Activated naive CD8-positive, alpha-beta T cell treated with anti-CD3 and anti-CD28 coated beads for 36 hours (primary cell): ENCODE data around the gene ODF2. TPM values are rescaled to one million over a fixed set of nuclear protein-coding genes. Genes with fewer than 3 reads are reported as not detected.
"Not testable (repeated sequence)": the region's sequence is repeated elsewhere in the genome, so short reads cannot be mapped to it uniquely, and the experiment has no call there.

Source experiments
- DNase-seq: peaks from one replicate; pipeline ENCODE4 v3.0.0; 2021
- H3K27ac Mint-ChIP-seq: one replicate; pipeline ENCODE4 v1.8.0; 2022; ENCODE audit warnings: mild to moderate bottlenecking, moderate library complexity, mixed read lengths
- H3K27me3 Mint-ChIP-seq: one replicate; pipeline ENCODE4 v1.8.0; 2022; ENCODE audit warnings: mild to moderate bottlenecking, mixed read lengths
- H3K36me3 Mint-ChIP-seq: one replicate; pipeline ENCODE4 v1.8.0; 2021; ENCODE audit warnings: mild to moderate bottlenecking, mixed read lengths
- H3K4me1 Mint-ChIP-seq: one replicate; pipeline ENCODE4 v1.8.0; 2021; ENCODE audit warnings: mixed read lengths
- H3K4me3 Mint-ChIP-seq: one replicate; pipeline ENCODE4 v1.8.0; 2022; ENCODE audit warnings: mild to moderate bottlenecking, moderate library complexity, mixed read lengths
- H3K9me3 Mint-ChIP-seq: one replicate; pipeline ENCODE4 v1.8.0; 2022; ENCODE audit warnings: mixed read lengths
- total RNA-seq, 2 experiments: library from RNA; stranded (reverse); gene quantifications; one replicate each; pipeline ENCODE4 v1.2.3, GENCODE V29; 2021

The ODF2 gene
- 10 to 100 TPM; 72.7 to 76.1 TPM for total RNA-seq

- DNase-seq, result peak; percentile 99
- Mint-ChIP-seq H3K36me3 (peaks cover 4% of the 10 kb centered on the region), H3K4me3 (peak within 1 kb of the TSS; percentile 89), H3K27ac (peak within 1 kb of the TSS; percentile 93), H3K4me1 (peaks cover 10% of the 10 kb centered on the region), H3K9me3 (no peaks in the 10 kb centered on the region), H3K27me3 (no peaks in the 10 kb centered on the region)
These were observed at the start of gene ODF2 for GRCh38 chr9:128455849-128456612. Gene ODF2 (plus strand): TSS chr9:128456006. CDS start chr9:128456092, 86 bp downstream.

DNA sequence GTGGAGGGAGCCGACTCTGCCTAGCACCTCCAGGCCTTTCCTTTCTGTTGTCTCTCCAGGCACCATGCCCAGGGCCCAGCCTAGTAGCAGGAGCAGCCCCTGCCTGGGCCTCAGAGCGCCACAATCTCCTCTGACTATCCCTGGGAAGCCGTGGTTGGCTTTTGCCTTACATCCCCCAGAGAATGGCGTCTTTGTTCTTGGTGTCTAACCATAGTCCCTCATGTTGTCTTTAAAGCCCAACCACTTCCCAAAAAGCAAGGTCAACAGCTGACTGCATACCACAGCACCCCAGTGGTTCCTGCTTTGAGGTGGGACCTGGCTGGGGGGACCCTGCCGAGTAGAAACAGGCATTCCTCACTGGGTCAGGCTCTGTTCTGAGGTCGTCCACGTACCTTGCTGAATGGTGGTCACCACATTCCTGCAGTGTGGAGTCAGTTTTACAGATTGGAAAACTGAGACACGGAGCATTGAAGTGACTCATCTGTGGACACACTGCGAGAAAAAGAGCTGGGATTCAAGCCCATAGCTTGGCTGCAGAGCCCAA, 48.9 kb upstream of the ODF2 start:
- H3K36me3 Mint-ChIP-seq, result no peaks in the 10 kb centered on the region
- DNase-seq, result no peak
- H3K9me3 Mint-ChIP-seq, result no peaks in the 10 kb centered on the region
- H3K4me1 Mint-ChIP-seq, result no peaks in the 10 kb centered on the region
- H3K27me3 Mint-ChIP-seq, result peaks cover 50% of the 10 kb centered on the region
- H3K4me3 Mint-ChIP-seq, result no peak overlapping the region
- no peak overlapping the region for H3K27ac Mint-ChIP-seq

GRCh38 chr9:128408963-128409431, 46.8 kb upstream of the ODF2 start:
- no peaks in the 10 kb centered on the region for H3K4me1 Mint-ChIP-seq
- peaks cover 64% of the 10 kb centered on the region for H3K27me3 Mint-ChIP-seq

DNA sequence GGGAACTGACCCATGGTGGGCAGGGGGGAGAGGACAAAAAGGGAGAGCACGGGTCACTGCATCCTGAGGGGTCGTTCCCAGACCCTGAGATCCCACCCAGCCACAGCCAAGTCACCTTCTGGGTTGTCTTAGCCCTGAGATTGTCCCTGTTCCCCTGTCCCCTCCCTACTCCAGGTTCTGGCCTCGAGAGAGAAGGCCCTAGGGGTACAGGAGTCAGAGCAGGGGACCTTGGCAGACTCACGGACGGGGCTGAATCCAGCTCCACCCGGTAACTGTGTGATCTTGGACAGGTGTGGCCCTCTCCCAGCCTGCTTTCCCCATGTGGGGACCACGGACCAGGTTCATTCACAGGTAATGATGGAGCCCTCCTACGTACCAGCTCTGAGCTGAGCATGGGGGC, 46.4 kb upstream of the ODF2 start:
- no peaks in the 10 kb centered on the region for H3K36me3 Mint-ChIP-seq
- H3K4me3 Mint-ChIP-seq, result no peak overlapping the region
- no peaks in the 10 kb centered on the region for H3K9me3 Mint-ChIP-seq
- no peak for DNase-seq
- H3K27me3 Mint-ChIP-seq, result peaks cover 68% of the 10 kb centered on the region
- no peak overlapping the region for H3K27ac Mint-ChIP-seq
- H3K4me1 Mint-ChIP-seq, result no peaks in the 10 kb centered on the region

More at GRCh38 chr9:128408963-128409431, 46.8 kb upstream of the ODF2 start:
- no peaks in the 10 kb centered on the region for H3K9me3 Mint-ChIP-seq
- no peaks in the 10 kb centered on the region for H3K36me3 Mint-ChIP-seq
- no peak overlapping the region for H3K4me3 Mint-ChIP-seq
- DNase-seq, result no peak
- H3K27ac Mint-ChIP-seq, result no peak overlapping the region

GRCh38 chr9:128409978-128410377, 45.8 kb upstream of the ODF2 start:
- Mint-ChIP-seq H3K27ac (no peak overlapping the region), H3K36me3 (no peaks in the 10 kb centered on the region), H3K9me3 (no peaks in the 10 kb centered on the region), H3K4me1 (no peaks in the 10 kb centered on the region), H3K4me3 (no peak overlapping the region), H3K27me3 (peaks cover 73% of the 10 kb centered on the region)
- DNase-seq, result no peak

- Mint-ChIP-seq H3K27ac (no peak overlapping the region), H3K36me3 (no peaks in the 10 kb centered on the region), H3K9me3 (no peaks in the 10 kb centered on the region), H3K4me3 (no peak overlapping the region), H3K4me1 (peaks cover 1% of the 10 kb centered on the region), H3K27me3 (peaks cover 79% of the 10 kb centered on the region)
- DNase-seq, result no peak
These were observed 44.3 kb upstream of the ODF2 start for GRCh38 chr9:128411364-128412119.

- no peak overlapping the region for H3K27ac Mint-ChIP-seq
- peaks cover 1% of the 10 kb centered on the region for H3K4me1 Mint-ChIP-seq
- H3K36me3 Mint-ChIP-seq, result no peaks in the 10 kb centered on the region
- peaks cover 77% of the 10 kb centered on the region for H3K27me3 Mint-ChIP-seq
- H3K9me3 Mint-ChIP-seq, result no peaks in the 10 kb centered on the region
- peak; percentile 52 for DNase-seq
- no peak overlapping the region for H3K4me3 Mint-ChIP-seq
These were observed 43.6 kb upstream of the ODF2 start for GRCh38 chr9:128412120-128412790.

- H3K4me3 Mint-ChIP-seq, H3K9me3 Mint-ChIP-seq, H3K36me3 Mint-ChIP-seq, H3K27ac Mint-ChIP-seq, H3K4me1 Mint-ChIP-seq, DNase-seq: not testable (repeated sequence)
- H3K27me3 Mint-ChIP-seq, result peaks cover 81% of the 10 kb centered on the region
These were observed 42.1 kb upstream of the ODF2 start for GRCh38 chr9:128413728-128414127.

DNA sequence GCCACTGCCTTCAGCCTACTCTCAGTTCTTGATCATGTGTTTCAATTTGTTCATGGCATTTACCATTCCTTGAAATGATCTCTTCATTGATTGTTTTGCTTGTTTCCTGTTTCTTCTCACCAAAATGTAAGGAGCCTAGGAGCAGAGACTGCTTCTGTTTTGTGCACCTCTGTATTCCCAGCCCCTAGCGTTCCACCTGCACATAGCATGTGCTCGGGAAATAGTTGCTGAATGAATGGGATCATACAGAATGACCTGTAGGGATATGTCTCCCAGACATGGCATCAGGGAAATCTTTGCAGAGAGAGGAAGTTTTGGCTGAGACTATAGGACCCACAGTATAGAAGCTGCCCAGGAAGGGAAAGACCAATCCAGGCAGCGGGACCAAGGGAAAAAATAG, 41.3 kb upstream of the ODF2 start:
- no peak for DNase-seq
- peaks cover 87% of the 10 kb centered on the region for H3K27me3 Mint-ChIP-seq
- no peaks in the 10 kb centered on the region for H3K9me3 Mint-ChIP-seq
- no peak overlapping the region for H3K27ac Mint-ChIP-seq
- no peaks in the 10 kb centered on the region for H3K36me3 Mint-ChIP-seq
- peaks cover 8% of the 10 kb centered on the region for H3K4me1 Mint-ChIP-seq
- H3K4me3 Mint-ChIP-seq, result no peak overlapping the region

DNA sequence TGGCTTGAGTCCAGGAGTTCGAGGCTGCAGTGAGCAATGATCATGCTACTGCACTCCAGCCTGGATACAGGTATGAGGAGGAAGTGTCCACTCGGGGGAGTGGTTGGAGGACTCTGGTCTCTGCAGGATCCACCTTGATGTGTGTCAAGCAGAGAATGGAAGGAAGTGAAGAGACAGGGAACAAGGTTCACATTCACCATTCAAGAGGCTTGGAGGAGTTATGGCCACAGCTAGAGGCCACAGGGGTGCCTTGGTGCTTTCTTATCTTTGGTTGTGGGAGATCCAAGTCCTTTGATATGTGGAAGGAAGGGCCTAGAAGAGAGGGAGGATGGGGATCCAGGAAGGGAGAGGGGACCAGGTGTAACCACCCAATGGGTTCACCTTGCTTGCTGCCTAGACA, 40.5 kb upstream of the ODF2 start:
- peaks cover 86% of the 10 kb centered on the region for H3K27me3 Mint-ChIP-seq
- H3K9me3 Mint-ChIP-seq, result no peaks in the 10 kb centered on the region
- H3K4me3 Mint-ChIP-seq, result no peak overlapping the region
- H3K4me1 Mint-ChIP-seq, result peaks cover 8% of the 10 kb centered on the region
- no peaks in the 10 kb centered on the region for H3K36me3 Mint-ChIP-seq
- DNase-seq, result no peak
- H3K27ac Mint-ChIP-seq, result no peak overlapping the region

- no peaks in the 10 kb centered on the region for H3K9me3 Mint-ChIP-seq
- H3K4me3 Mint-ChIP-seq, result no peak overlapping the region
- no peaks in the 10 kb centered on the region for H3K36me3 Mint-ChIP-seq
- H3K27me3 Mint-ChIP-seq, result peaks cover 78% of the 10 kb centered on the region
- no peak overlapping the region for H3K27ac Mint-ChIP-seq
- no peak for DNase-seq
- H3K4me1 Mint-ChIP-seq, result peaks cover 8% of the 10 kb centered on the region
These were observed 39.8 kb upstream of the ODF2 start for GRCh38 chr9:128416014-128416413.

DNA sequence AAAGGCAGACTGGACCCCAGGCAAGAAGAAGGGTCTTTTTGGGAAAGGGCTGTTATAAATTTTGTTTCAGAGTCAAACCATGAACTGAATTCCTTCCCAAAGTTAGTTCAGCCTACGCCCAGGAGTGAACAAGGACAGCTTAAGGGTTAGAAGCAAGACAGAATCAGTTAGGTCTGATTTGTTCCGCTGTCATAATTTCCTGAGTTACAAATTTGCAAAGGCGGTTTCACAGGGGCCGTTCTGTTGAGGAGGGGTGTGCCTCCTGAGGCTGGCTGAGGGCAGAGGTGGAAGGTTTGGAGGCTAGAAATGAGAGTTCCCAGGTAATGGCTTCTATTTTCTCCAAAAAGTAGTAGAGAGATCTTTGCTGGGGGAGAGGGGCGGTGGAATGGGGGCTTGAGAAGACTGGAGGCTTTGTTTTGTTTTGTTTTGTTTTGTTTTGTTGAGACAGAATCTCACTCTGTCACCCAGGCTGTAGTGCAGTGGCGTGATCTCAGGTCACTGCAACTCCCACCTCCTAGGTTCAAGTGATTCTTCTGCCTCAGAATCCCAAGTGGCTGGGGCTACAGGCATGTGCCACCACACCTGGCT, 39.3 kb upstream of the ODF2 start:
- no peak for DNase-seq
- no peak overlapping the region for H3K4me3 Mint-ChIP-seq
- H3K9me3 Mint-ChIP-seq, result no peaks in the 10 kb centered on the region
- no peak overlapping the region for H3K27ac Mint-ChIP-seq
- H3K4me1 Mint-ChIP-seq, result peaks cover 10% of the 10 kb centered on the region
- peaks cover 73% of the 10 kb centered on the region for H3K27me3 Mint-ChIP-seq
- H3K36me3 Mint-ChIP-seq, result no peaks in the 10 kb centered on the region

- Mint-ChIP-seq H3K4me1 (peaks cover 10% of the 10 kb centered on the region), H3K9me3 (no peaks in the 10 kb centered on the region), H3K4me3 (peak overlapping the region; percentile 76), H3K36me3 (no peaks in the 10 kb centered on the region), H3K27ac (no peak overlapping the region), H3K27me3 (peaks cover 55% of the 10 kb centered on the region)
- no peak for DNase-seq
These were observed 36.5 kb upstream of the ODF2 start for GRCh38 chr9:128419061-128419925.

GRCh38 chr9:128420060-128420650, 35.7 kb upstream of the ODF2 start:
- Mint-ChIP-seq H3K4me3 (peak overlapping the region; percentile 76), H3K9me3 (no peaks in the 10 kb centered on the region), H3K4me1 (peaks cover 10% of the 10 kb centered on the region), H3K36me3 (no peaks in the 10 kb centered on the region), H3K27ac (no peak overlapping the region), H3K27me3 (peaks cover 47% of the 10 kb centered on the region)
- DNase-seq, result peak; percentile 82
